ENCODE results near the gene C1orf105.

GRCh38 chr1:172404121-172404520 is 16.4 kb upstream of the C1orf105 start:
- no peak for TF ChIP-seq CTCF (IDR thresholded peaks at IDR 0.05)
- no peak for TF ChIP-seq POLR2A (IDR thresholded peaks at IDR 0.05)

Data from esophagus squamous epithelium (tissue), 4 donors.